Neural cell (in vitro differentiated cells): ENCODE results near the gene KCNJ12. TPM values are rescaled to one million over a fixed set of nuclear protein-coding genes. Genes with fewer than 3 reads are reported as not detected.

Source experiments
- H2AFZ ChIP-seq: fragments of 200-600, 300-800 bp; sonication (generic), shearing (Covaris generic); 2 replicates; pipeline ENCODE4 v1.6.0; 2014; ENCODE audit warnings: low read depth, mild to moderate bottlenecking, antibody characterized with exemption, low read length, moderate library complexity
- H3F3A ChIP-seq: fragments of 200-600 bp; shearing (Covaris generic); 2 replicates; pipeline ENCODE4 v1.6.1; 2016; ENCODE audit warnings: mild to moderate bottlenecking, moderate library complexity, mixed read lengths, antibody characterized with exemption, low read length; ENCODE audit not compliant: insufficient read depth, poor library complexity, severe bottlenecking
- H3K27ac ChIP-seq: fragments of 200-600, 300-800 bp; sonication (generic), shearing (Covaris generic); 2 replicates; pipeline ENCODE4 v1.5.1; 2014; ENCODE audit warnings: mild to moderate bottlenecking, low read length, moderate library complexity
- H3K27me3 ChIP-seq: fragments of 300-800, 200-600 bp; sonication (generic), shearing (Covaris generic); 2 replicates; pipeline ENCODE4 v1.6.0; 2014; ENCODE audit warnings: mild to moderate bottlenecking, low read depth, low read length, moderate library complexity; ENCODE audit not compliant: insufficient read depth
- H3K36me3 ChIP-seq: fragments of 300-800, 200-600 bp; sonication (generic), shearing (Covaris generic); 2 replicates; pipeline ENCODE4 v1.5.1; 2014; ENCODE audit warnings: mild to moderate bottlenecking, antibody characterized with exemption, low read length, moderate library complexity; ENCODE audit not compliant: insufficient read depth
- H3K4me2 ChIP-seq: fragments of 300-800, 200-600 bp; sonication (generic), shearing (Covaris generic); 2 replicates; pipeline ENCODE4 v1.6.0; 2014; ENCODE audit warnings: mild to moderate bottlenecking, low read length
- H3K4me3 ChIP-seq: fragments of 300-800, 200-600 bp; sonication (generic), shearing (Covaris generic); 2 replicates; pipeline ENCODE4 v1.5.1; 2014; ENCODE audit warnings: mild to moderate bottlenecking, low read length, moderate library complexity
- H3K79me2 ChIP-seq: fragments of 200-600 bp; shearing (Covaris generic); replicated peaks from 2 replicates; pipeline ENCODE4 v1.6.0; 2014; ENCODE audit warnings: mild to moderate bottlenecking, low read length, moderate library complexity; ENCODE audit not compliant: insufficient read depth
- H3K9ac ChIP-seq: fragments of 300-800, 200-600 bp; sonication (generic), shearing (Covaris generic); 2 replicates; pipeline ENCODE4 v1.6.1; 2016; ENCODE audit warnings: mild to moderate bottlenecking, low read length, mixed read lengths
- H3K9me2 ChIP-seq: fragments of 200-600 bp; shearing (Covaris generic); 2 replicates; pipeline ENCODE4 v1.6.1; 2016; ENCODE audit warnings: mild to moderate bottlenecking, low read length, mixed read lengths; ENCODE audit not compliant: insufficient read depth
- H3K9me3 ChIP-seq: fragments of 200-600, 300-800 bp; sonication (generic), shearing (Covaris generic); 2 replicates; pipeline ENCODE4 v1.6.1; 2016; ENCODE audit warnings: mild to moderate bottlenecking, mixed run types, low read length, moderate library complexity, mixed read lengths
- H4K20me1 ChIP-seq: fragments of 200-600 bp; shearing (Covaris generic); 2 replicates; pipeline ENCODE4 v1.6.1; 2016; ENCODE audit warnings: mild to moderate bottlenecking, mixed run types; ENCODE audit not compliant: insufficient read depth
- EP300 ChIP-seq: fragments of 450-650 bp; conservative IDR thresholded peaks from 2 replicates; pipeline ENCODE4 v1.6.1; 2014; ENCODE audit warnings: antibody characterized with exemption, mild to moderate bottlenecking, moderate library complexity; ENCODE audit not compliant: poor library complexity, severe bottlenecking
- EZH2 ChIP-seq: fragments of 200-600, 300-800 bp; shearing (Covaris generic), sonication (generic); IDR thresholded peaks from 2 replicates; pipeline ENCODE4 v1.6.1; 2014; ENCODE audit warnings: antibody characterized with exemption, low read length, borderline replicate concordance, mild to moderate bottlenecking; ENCODE audit not compliant: insufficient read depth, poor library complexity, severe bottlenecking
- MXI1 ChIP-seq: fragments of 450-650 bp; conservative IDR thresholded peaks from 2 replicates; pipeline ENCODE4 v1.6.1; 2014; ENCODE audit warnings: antibody characterized with exemption, mild to moderate bottlenecking; ENCODE audit not compliant: poor library complexity, severe bottlenecking
- POLR2AphosphoS5 ChIP-seq: IDR thresholded peaks from 2 replicates; pipeline ENCODE4 v1.6.1; 2012
- RAD21 ChIP-seq: fragments of 450-650 bp; conservative IDR thresholded peaks from 2 replicates; pipeline ENCODE4 v1.6.1; 2014; ENCODE audit warnings: antibody characterized with exemption, mild to moderate bottlenecking, moderate library complexity
- REST ChIP-seq: IDR thresholded peaks from 2 replicates; pipeline ENCODE4 v1.6.1; 2012; ENCODE audit warnings: borderline replicate concordance
- SMC3 ChIP-seq: fragments of 450-650 bp; conservative IDR thresholded peaks from 2 replicates; pipeline ENCODE4 v1.6.1; 2014; ENCODE audit warnings: antibody characterized with exemption, mild to moderate bottlenecking, moderate library complexity; ENCODE audit not compliant: poor library complexity
- TAF1 ChIP-seq: IDR thresholded peaks from 2 replicates; pipeline ENCODE4 v1.6.1; 2012; ENCODE audit warnings: low read depth
- polyA plus RNA-seq: library from polyadenylated mRNA; depleted of rRNA; stranded (reverse); fragments of >200 nt; gene quantifications from 2 replicates; pipeline ENCODE4 v1.2.3, GENCODE V29; 2014
- TF ChIP-seq, protein P1 (sequence below): fragments of 450-650 bp; IDR thresholded peaks from 2 replicates; pipeline ENCODE4 v1.5.1; 2014; ENCODE audit warnings: antibody characterized with exemption, mild to moderate bottlenecking, moderate library complexity; ENCODE audit not compliant: poor library complexity, severe bottlenecking

Gene KCNJ12
- polyA plus RNA-seq, 1 donor from 2014 or later = 1.3 TPM

GRCh38 chr17:21376759-21377690, 868 bp downstream of the KCNJ12 start:
- Histone ChIP-seq H3K27ac (no peak overlapping the region), H4K20me1 (no peaks in the 10 kb centered on the region), H3K27me3 (peaks cover 39% of the 10 kb centered on the region), H2AFZ (no peak overlapping the region), H3K9ac (peak overlapping the region; percentile 41), H3K4me3 (peak overlapping the region; percentile 64), H3K9me3 (no peaks in the 10 kb centered on the region), H3K36me3 (no peaks in the 10 kb centered on the region), H3K9me2 (no peaks in the 10 kb centered on the region), H3F3A (no peaks in the 10 kb centered on the region), H3K4me2 (peak overlapping the region; percentile 35), H3K79me2 (no peaks in the 10 kb centered on the region)
- TF ChIP-seq RAD21 (no peak), SMC3 (no peak), REST (no peak), EZH2 (no peak), TAF1 (no peak), POLR2AphosphoS5 (no peak), EP300 (no peak), MXI1 (no peak)
- TF ChIP-seq, protein P1, sequence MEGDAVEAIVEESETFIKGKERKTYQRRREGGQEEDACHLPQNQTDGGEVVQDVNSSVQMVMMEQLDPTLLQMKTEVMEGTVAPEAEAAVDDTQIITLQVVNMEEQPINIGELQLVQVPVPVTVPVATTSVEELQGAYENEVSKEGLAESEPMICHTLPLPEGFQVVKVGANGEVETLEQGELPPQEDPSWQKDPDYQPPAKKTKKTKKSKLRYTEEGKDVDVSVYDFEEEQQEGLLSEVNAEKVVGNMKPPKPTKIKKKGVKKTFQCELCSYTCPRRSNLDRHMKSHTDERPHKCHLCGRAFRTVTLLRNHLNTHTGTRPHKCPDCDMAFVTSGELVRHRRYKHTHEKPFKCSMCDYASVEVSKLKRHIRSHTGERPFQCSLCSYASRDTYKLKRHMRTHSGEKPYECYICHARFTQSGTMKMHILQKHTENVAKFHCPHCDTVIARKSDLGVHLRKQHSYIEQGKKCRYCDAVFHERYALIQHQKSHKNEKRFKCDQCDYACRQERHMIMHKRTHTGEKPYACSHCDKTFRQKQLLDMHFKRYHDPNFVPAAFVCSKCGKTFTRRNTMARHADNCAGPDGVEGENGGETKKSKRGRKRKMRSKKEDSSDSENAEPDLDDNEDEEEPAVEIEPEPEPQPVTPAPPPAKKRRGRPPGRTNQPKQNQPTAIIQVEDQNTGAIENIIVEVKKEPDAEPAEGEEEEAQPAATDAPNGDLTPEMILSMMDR = no peak

GRCh38 chr17:21377705-21378396, 1.7 kb downstream of the KCNJ12 start:
- Histone ChIP-seq H3K4me2 (no peak overlapping the region), H3K4me3 (peak overlapping the region; percentile 64), H3K36me3 (no peaks in the 10 kb centered on the region), H3K9ac (peak overlapping the region; percentile 41), H3K9me2 (no peaks in the 10 kb centered on the region), H3K79me2 (no peaks in the 10 kb centered on the region), H3K9me3 (no peaks in the 10 kb centered on the region), H3K27ac (no peak overlapping the region), H2AFZ (no peak overlapping the region), H3F3A (no peaks in the 10 kb centered on the region), H3K27me3 (peaks cover 39% of the 10 kb centered on the region), H4K20me1 (no peaks in the 10 kb centered on the region)
- TF ChIP-seq POLR2AphosphoS5 = no peak
- no peak for TF ChIP-seq EP300
- TF ChIP-seq, protein P1 = peak; percentile 45
- TF ChIP-seq REST = no peak
- TF ChIP-seq SMC3 = peak; percentile 21
- TF ChIP-seq TAF1 = no peak
- no peak for TF ChIP-seq MXI1
- no peak for TF ChIP-seq EZH2
- peak; percentile 12 for TF ChIP-seq RAD21
